Adipose tissue (tissue), 3 donors: Measurements from ENCODE around the gene PRKCE. TPM values are rescaled to one million over a fixed set of nuclear protein-coding genes. Genes with fewer than 3 reads are reported as not detected.

Source experiments
- H3K27ac ChIP-seq: one replicate; pipeline ENCODE4 v1.5.1; 2013; ENCODE audit warnings: low read depth, low read length
- WGBS, 3 donors: extraction: QIAGEN DNeasy Blood & Tissue Kit; methylation state at CpG; one replicate each; pipeline ENCODE4 v1.1.7; 2013; 5-methylcytosine and 5-hydroxymethylcytosine counted together
- polyA plus RNA-seq, 3 donors: library from polyadenylated mRNA; stranded (reverse); fragments of 200-250 nt; gene quantifications; one replicate each; pipeline ENCODE4 v1.2.3, GENCODE V29; 2013
- donor health status: healthy with polysubstance abuse.
- donor health status: Bipolar disorder and iron deficiency.
- donor health status: healthy.

The PRKCE gene
- polyA plus RNA-seq, 3 donors, result 2.8 to 4.6 (median 3.5) TPM

DNA sequence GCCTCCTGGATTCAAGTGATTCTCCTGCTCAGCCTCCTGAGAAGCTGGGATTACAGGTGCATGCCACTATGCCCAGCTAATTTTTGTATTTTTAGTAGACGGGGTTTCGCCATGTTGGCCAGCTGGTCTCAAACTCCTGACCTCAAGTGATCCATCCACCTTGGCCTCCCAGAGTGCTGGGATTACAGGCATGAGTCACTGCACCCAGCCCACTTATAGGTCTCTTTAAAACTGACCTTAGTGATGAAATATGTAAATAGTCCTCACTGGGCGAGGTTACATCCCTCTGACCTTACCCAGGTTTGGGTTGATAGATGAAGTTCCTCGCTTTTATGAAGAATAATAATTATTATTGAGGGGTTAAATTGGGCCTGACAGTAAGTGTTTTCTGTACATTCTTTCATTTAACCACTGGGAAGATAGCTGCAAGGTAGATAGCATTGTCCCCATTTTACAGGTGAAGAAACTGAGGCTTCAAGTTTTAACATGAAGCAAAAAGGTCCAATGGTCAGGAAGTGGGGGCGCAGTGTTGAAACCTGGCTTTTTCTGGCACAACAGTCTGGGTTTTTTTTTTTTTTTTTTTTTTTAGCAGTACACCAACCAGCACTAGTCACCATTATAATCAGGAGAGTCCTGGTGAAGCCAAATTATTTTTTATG, 471.0 kb downstream of the PRKCE start:
- H3K27ac ChIP-seq, result no peak overlapping the region
- 90 to 95% (median 92%) methylated on average over 5 of the region's 5 CpGs for WGBS, 3 donors

DNA sequence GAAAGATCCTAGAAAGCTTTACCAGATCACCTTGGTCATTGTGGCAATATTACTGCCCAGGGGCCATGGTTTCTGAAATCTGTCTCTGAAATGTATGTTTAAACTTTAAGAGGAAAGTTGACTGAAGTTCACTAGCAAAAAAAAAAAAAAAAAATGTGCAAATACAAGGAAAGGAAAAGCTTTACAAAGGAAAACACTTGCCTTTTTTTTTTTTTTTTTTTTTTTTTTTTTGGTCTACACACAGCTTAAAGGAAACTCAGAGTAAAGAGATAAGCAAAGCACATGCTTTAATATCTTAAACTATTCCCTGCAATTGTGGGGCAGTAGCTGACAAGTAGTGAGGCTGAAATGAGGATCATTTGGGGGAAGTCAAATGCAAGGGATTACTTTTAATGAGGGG, 471.5 kb downstream of the PRKCE start:
- H3K27ac ChIP-seq, result no peak overlapping the region

GRCh38 chr2:46125798-46126197, 474.3 kb downstream of the PRKCE start:
- 97 to 99% (median 97%) methylated on average over 4 of the region's 4 CpGs for WGBS, 3 donors
- H3K27ac ChIP-seq, result no peak overlapping the region

DNA sequence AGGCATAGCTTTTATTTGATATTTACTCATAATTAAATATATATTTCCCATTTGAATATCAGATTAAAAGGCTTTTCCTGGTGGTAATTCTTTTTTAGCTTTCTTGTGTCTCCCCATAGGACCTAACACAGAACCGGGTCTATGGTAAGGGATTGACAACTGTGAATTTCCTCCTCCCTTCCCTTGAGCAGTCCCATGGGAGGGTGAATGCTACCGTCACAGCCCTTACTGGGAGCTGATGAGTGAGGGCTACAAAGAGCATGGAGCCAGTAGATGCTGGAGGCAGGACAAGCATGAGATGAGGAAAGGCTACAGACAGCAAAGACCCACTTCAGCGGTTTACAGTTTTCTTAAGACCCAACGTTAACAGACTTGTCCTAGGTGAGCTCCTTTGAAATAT, 475.1 kb downstream of the PRKCE start:
- no peak overlapping the region for H3K27ac ChIP-seq
- 81 to 95% (median 84%) methylated on average over 4 of the region's 4 CpGs for WGBS, 3 donors

DNA sequence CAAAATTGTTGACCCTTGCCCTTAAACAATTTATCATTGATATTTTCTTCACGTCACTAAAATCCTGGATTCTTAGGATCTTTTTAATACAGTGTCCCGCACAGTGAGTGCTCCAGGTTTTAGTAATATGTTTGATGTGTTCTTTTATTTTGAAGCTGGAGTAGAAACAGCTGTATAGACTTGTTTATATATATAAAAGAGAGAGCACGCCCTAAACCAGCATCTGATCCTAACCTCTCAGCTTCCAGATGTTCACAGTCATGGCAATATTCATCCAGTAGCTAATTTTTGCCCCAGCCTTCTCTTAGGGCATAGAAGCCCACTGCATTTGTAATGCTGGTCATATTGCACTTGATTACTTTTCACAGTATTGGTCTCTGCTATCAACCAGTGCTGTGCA, 475.7 kb downstream of the PRKCE start:
- H3K27ac ChIP-seq, result no peak overlapping the region
- 83 to 92% (median 90%) methylated on average over 3 of the region's 3 CpGs for WGBS, 3 donors

DNA sequence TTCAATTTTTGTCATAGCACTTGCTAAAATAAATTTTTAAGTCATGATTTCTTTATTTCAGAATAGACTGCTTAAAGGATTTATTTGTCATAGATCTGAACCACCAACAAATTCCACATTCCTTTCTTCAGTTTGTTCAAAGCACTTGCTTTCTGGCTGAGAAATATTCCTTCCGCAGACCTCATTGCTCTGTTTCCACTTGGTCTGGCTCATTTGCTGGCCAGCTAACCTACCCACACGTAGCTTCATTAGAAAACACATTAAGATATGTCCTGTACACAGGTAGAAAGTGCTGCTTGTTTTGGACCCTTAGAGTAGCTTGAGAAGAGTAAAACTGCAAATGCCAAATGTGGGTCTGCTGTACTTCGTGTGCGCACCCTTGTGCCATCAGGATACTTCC, 479.0 kb downstream of the PRKCE start:
- H3K27ac ChIP-seq, result no peak overlapping the region
- 88 to 97% (median 94%) methylated on average over 4 of the region's 4 CpGs for WGBS, 3 donors

GRCh38 chr2:46132996-46133395, 481.5 kb downstream of the PRKCE start:
- WGBS, 3 donors, result 95 to 97% (median 96%) methylated on average over 8 of the region's 8 CpGs
- no peak overlapping the region for H3K27ac ChIP-seq

GRCh38 chr2:46134531-46135227, 483.2 kb downstream of the PRKCE start:
- no peak overlapping the region for H3K27ac ChIP-seq
- WGBS, 3 donors, result 53 to 69% (median 55%) methylated on average over 8 of the region's 8 CpGs

GRCh38 chr2:46135228-46135855, 483.9 kb downstream of the PRKCE start:
- WGBS, 3 donors, result 72 to 82% (median 82%) methylated on average over 4 of the region's 4 CpGs
- H3K27ac ChIP-seq, result no peak overlapping the region

DNA sequence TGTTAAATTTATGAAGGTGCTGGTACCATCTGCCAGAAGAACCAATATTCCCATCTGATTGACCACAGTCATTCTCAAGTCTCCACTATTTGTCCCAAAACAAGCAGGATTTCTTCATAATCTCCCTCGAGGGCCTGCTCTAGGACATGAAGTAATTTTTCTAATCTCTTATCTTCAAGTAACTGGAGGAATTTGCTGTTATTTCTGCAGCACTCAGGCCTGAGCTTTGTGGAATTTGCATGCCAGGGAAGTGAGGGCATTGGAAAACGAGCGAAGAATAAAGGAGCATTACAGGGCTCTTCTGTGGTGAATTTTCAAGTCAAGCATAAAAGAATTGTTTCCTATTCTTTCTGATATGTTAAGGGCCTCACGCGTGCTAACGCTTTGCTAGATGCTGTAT, 484.5 kb downstream of the PRKCE start:
- WGBS, 3 donors, result 58 to 66% (median 60%) methylated on average over 6 of the region's 6 CpGs
- no peak overlapping the region for H3K27ac ChIP-seq

- WGBS, 3 donors, result 85 to 93% (median 89%) methylated on average over 5 of the region's 5 CpGs
- no peak overlapping the region for H3K27ac ChIP-seq
Observed at GRCh38 chr2:46136481-46136880, 485.0 kb downstream of the PRKCE start.

DNA sequence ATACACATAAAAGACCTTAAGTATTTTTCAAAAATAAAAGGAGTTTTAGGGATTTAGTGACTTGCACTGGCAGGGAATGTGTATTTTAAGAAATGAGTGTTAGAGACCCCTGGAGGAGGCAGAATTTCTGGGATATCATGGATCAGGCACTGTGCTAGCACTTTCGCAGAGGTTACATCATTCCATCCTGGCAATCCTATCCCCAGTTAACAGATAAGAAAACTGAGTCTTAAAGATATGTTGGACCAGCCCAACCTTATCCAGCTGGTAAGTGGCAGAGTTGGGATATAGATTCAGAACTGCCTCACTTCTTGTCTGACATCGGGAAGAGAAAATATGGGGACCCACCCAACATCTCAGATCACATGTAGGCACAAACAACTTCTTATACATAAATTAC, 485.5 kb downstream of the PRKCE start:
- H3K27ac ChIP-seq, result no peak overlapping the region
- WGBS, 3 donors, result 90 to 97% (median 96%) methylated on average over 2 of the region's 2 CpGs

DNA sequence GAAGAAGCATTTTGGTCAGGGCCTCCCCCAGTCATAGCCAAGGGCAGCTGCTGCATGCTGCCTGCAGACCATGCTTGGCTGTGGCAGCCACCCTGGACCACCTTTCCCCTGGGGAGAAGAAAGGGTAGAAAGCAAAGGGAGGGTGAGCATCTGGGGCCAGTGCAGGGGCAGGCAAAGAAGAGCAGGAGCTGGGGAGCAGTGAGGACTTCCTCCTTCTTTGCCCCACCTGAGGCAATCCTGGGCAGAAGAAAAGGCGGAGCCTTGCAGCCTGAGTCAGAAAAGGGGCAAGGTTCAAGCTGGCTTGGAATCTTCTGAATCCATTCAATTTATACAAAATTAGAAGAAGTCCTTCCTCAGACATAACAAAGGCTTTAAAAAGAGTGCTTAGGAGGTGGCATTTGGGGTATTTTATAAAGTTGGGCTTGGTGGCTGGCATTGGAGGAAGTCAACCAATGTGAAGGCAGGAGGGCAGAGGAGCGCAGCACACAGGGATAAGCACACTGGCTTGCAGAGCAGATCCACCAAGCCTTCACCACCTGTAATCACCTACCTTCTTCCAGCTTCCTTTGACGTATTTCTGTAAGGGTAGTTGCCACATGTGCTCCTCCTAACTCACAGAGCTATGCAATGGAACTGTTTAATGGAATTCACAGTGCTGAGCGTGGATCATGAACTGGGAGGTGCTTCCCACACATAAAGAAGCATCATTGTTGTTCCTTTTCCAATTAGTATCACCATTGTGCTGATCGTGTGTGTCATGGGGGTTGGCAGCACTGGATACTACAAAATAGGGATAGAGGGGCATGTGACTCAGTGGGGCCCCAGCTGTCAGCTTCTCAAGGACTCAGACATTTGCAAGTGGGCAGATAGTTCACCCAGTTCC, 491.3 kb downstream of the PRKCE start:
- H3K27ac ChIP-seq, result no peak overlapping the region

DNA sequence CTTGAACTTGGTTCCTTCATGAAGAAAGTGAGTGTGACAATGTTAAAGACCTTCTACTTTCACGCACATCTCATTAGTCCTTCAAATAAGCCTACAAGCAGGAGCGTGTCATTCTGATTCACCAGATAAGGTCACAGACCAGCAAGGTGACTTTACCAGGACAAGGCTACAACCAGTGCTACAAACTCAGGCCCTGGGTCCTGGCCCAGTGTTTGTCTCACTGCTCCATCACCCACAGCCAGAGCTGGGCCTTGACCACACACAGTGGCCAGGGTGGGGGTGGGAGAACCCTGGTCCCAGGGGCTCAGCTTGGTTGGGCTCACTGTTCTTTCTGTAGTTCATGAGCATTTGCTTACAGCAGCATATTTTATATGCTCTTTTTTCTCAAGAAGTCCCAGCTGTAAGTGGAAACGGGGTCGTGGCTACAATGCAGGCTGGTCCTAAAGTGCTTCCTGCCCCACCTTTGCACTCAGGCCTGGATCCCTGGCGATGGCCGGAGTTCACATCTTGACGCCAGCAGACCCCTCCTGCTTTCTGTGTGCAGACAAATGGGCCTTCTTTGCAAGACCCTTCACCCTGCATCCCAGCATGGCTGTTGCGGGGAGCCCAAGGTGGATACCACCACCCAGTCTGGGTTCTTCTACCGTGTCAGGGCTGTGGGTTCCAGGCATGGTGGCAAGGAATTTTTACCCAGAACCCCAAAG, 492.1 kb downstream of the PRKCE start:
- 87 to 92% (median 90%) methylated on average over 9 of the region's 9 CpGs for WGBS, 3 donors

More for the DNA sequence above, 491.3 kb downstream of the PRKCE start:
- 78 to 90% (median 85%) methylated on average over 5 of the region's 5 CpGs for WGBS, 3 donors

DNA sequence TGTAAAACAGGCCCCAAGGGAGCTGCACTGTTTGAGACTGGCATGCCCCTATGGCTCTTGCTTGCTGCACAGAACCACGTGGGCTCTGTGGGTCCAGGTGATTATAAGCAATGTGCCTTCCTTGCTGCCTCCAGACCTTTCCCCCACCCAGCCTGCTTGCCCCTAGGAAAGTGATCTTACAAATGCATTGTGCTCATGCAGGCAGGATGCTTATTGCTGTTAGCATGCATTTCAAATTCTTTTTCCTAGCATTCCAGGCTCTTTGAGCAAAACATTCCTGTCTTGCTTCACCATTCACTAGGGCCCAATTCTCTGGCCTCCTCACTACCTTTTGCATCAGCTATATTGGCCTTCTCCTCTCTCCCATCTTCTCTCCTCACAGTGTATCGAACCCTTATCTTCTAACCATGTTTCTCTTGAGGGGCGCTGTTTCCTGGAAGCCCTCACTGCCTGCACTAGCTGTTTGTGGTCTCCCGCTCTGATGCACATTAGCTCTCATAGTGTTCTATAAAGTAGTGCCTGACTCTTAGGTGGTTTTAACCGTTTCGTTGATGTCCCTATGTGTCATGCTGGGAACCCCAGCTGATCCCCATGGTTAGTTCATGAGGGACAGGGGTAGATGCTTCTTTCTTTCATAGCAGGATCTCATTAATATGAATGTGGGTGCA, 492.8 kb downstream of the PRKCE start:
- H3K27ac ChIP-seq, result no peak overlapping the region
- 92 to 95% (median 92%) methylated on average over 6 of the region's 6 CpGs for WGBS, 3 donors

More for the DNA sequence above, 492.1 kb downstream of the PRKCE start:
- H3K27ac ChIP-seq, result no peak overlapping the region

DNA sequence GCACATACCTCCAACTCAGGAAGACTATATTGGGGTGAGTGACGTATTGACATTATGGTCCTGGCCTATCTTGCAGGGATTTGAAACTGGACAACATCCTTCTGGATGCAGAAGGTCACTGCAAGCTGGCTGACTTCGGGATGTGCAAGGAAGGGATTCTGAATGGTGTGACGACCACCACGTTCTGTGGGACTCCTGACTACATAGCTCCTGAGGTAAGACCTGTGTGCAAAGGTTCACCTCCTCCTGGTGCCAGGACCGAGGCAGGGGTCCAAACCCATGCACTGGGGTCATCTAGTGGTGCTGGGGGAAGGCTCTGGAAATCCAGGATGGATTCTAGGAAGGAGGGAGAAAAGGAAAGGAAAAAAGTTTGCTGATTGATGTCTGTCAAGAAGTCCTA, 493.5 kb downstream of the PRKCE start:
- no peak overlapping the region for H3K27ac ChIP-seq
- WGBS, 3 donors, result 94 to 98% (median 97%) methylated on average over 5 of the region's 5 CpGs

DNA sequence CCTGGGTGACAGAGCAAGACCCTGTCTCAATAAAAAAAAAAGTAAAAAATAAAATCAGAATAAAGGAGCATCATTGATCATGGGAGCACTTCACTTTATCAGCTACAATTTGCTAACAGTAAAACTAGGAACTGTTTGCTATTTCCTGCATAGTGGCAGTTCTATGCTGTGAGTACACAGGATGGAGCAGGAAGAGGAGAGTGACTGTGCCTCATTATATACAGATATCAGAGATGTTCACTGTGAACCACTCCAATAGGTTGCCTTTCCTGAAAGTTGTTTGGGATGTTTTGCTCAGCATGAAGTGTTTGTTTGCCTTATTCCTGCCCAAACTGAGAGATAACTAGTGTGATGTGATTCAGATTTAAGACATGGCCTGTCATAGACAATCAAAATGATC, 494.4 kb downstream of the PRKCE start:
- no peak overlapping the region for H3K27ac ChIP-seq
